Head of caudate nucleus (tissue), 42 donors: ENCODE measurements around the gene LRRC59.
A peak's percentile ranks its signal among the peaks of the same experiment; 100 is the strongest.
"Not testable (repeated sequence)": the region's sequence is repeated elsewhere in the genome, so short reads cannot be mapped to it uniquely, and the experiment has no call there.

Experiments
- DNase-seq, 42 donors: peaks; one replicate each; pipeline versions ENCODE4 v3.0.0 to v3.0.0-alpha.2; 2020 to 2021; ENCODE audit warnings: mixed read lengths in 7 of 42
- intact Hi-C: fragments of 100-400 bp; cut with DNase I; formaldehyde crosslinking; loops from one replicate; pipeline ENCODE4 v1.15.0; 2022

Gene LRRC59

GRCh38 chr17:50397111-50397918, at the start of gene LRRC59:
Gene LRRC59, minus strand, starts transcription at chr17:50397523. Its CDS starts 206 bp downstream, at chr17:50397317.
- intact Hi-C loops, result no loop called here
- DNase-seq, result peak; percentile 70 to 94 (median 88)

- intact Hi-C loops, result no loop called here
- DNase-seq, result peak in 1 of 42 donors; percentile 2
Observed at GRCh38 chr17:50445730-50446325, 48.5 kb upstream of the LRRC59 start.

- intact Hi-C loops, result no loop called here
- no peak for DNase-seq
Observed at GRCh38 chr17:50444841-50445715, 47.8 kb upstream of the LRRC59 start.

- intact Hi-C loops, result no loop called here
- peak in 38 of 42 donors; percentile 20 to 85 (median 57) for DNase-seq
Observed at GRCh38 chr17:50443505-50443974, 46.2 kb upstream of the LRRC59 start.

- peak in 1 of 42 donors; percentile 23 for DNase-seq
- intact Hi-C loops, result no loop called here
Observed at GRCh38 chr17:50440838-50441829, 43.8 kb upstream of the LRRC59 start.

- intact Hi-C loops, result no loop called here
- peak in 1 of 42 donors; percentile 25 for DNase-seq
Observed at GRCh38 chr17:50440172-50440837, 43.0 kb upstream of the LRRC59 start.

- intact Hi-C loops, result no loop called here
- no peak for DNase-seq
Observed at GRCh38 chr17:50439008-50439407, 41.7 kb upstream of the LRRC59 start.

- intact Hi-C loops, result no loop called here
- no peak for DNase-seq
Observed at GRCh38 chr17:50437409-50437808, 40.1 kb upstream of the LRRC59 start.

- DNase-seq, result no peak
- intact Hi-C loops, result no loop called here
Observed at GRCh38 chr17:50432125-50432762, 34.9 kb upstream of the LRRC59 start.

- intact Hi-C loops, result no loop called here
- DNase-seq, result no peak
Observed at GRCh38 chr17:50430821-50431618, 33.7 kb upstream of the LRRC59 start.

GRCh38 chr17:50429793-50430192, 32.5 kb upstream of the LRRC59 start:
- intact Hi-C loops, result no loop called here
- DNase-seq, result no peak

- intact Hi-C loops, result no loop called here
- DNase-seq, result no peak
Observed at GRCh38 chr17:50428831-50429424, 31.6 kb upstream of the LRRC59 start.

GRCh38 chr17:50428126-50428525, 30.8 kb upstream of the LRRC59 start:
- intact Hi-C loops, DNase-seq: not testable (repeated sequence)

- intact Hi-C loops, result no loop called here
- no peak for DNase-seq
Observed at GRCh38 chr17:50426814-50427787, 29.8 kb upstream of the LRRC59 start.

- intact Hi-C loops, result no loop called here
- no peak for DNase-seq
Observed at GRCh38 chr17:50426472-50426782, 29.1 kb upstream of the LRRC59 start.
